ENCODE data around the gene ADAMTSL1.

DNA sequence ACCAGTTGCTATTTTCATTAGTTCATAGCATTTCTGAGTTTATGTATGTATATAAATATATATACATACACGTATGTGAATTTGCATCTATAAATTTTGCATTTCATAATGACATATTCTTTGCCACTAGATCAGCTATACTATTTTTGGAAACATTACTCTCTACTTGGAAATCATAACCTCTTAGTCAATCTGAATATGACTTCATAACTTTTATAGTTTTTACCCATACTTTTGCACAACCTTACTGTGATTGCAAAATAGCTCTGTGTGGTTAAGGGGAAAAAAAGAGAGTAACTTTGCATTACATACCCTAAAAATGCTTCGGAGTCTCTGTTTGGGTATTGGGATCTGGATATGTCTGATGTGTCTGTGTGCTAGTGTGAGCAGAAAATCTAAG lies 44.9 kb upstream of the ADAMTSL1 start:
- TF ChIP-seq, protein P1, sequence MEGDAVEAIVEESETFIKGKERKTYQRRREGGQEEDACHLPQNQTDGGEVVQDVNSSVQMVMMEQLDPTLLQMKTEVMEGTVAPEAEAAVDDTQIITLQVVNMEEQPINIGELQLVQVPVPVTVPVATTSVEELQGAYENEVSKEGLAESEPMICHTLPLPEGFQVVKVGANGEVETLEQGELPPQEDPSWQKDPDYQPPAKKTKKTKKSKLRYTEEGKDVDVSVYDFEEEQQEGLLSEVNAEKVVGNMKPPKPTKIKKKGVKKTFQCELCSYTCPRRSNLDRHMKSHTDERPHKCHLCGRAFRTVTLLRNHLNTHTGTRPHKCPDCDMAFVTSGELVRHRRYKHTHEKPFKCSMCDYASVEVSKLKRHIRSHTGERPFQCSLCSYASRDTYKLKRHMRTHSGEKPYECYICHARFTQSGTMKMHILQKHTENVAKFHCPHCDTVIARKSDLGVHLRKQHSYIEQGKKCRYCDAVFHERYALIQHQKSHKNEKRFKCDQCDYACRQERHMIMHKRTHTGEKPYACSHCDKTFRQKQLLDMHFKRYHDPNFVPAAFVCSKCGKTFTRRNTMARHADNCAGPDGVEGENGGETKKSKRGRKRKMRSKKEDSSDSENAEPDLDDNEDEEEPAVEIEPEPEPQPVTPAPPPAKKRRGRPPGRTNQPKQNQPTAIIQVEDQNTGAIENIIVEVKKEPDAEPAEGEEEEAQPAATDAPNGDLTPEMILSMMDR (IDR thresholded peaks at IDR 0.05) = no peak
- no peak for TF ChIP-seq POLR2A (IDR thresholded peaks at IDR 0.05)
